HepG2 (cell line): ENCODE results near the gene CACNA1F. TPM values are rescaled to one million over a fixed set of nuclear protein-coding genes. Genes with fewer than 3 reads are reported as not detected.

ENCODE experiments used
- FOXO1 ChIP-seq: sonication (generic); formaldehyde crosslinking; IDR thresholded peaks from 2 replicates; pipeline ENCODE4 v1.4.0; 2020; ENCODE audit warnings: missing genetic modification reagents
- FOXP1 ChIP-seq, 2 experiments: fragments of 450-650 bp in 1 of 2; IDR thresholded peaks; 2 replicates each; pipeline ENCODE4 v1.6.1; 2017 to 2018; ENCODE audit warnings: antibody characterized with exemption in 1 of 2
- GLI4 ChIP-seq: sonication (generic); formaldehyde crosslinking; IDR thresholded peaks from 2 replicates; pipeline ENCODE4 v1.5.1; 2020; ENCODE audit warnings: missing genetic modification reagents, mild to moderate bottlenecking, moderate library complexity, borderline replicate concordance
- HDAC1 ChIP-seq: sonication (generic); formaldehyde crosslinking; IDR thresholded peaks from 2 replicates; pipeline ENCODE4 v1.5.1; 2020; ENCODE audit warnings: mild to moderate bottlenecking, missing genetic modification reagents
- HNRNPH1 ChIP-seq: fragments of 200-400 bp; formaldehyde crosslinking; optimal IDR thresholded peaks from 2 replicates; pipeline ENCODE3; 2017; ENCODE audit warnings: mild to moderate bottlenecking, low read depth, low read length
- RFXANK ChIP-seq: IDR thresholded peaks from 2 replicates; pipeline ENCODE4 v1.6.1; 2016
- SETDB1 ChIP-seq: sonication (generic); formaldehyde crosslinking; IDR thresholded peaks from 2 replicates; pipeline ENCODE4 v1.5.1; 2020; ENCODE audit warnings: missing genetic modification reagents, mild to moderate bottlenecking, borderline replicate concordance
- SIN3A ChIP-seq: IDR thresholded peaks from 2 replicates; pipeline ENCODE4 v1.6.1; 2011; ENCODE audit warnings: low read depth, mild to moderate bottlenecking, control low read depth, low read length, borderline replicate concordance
- SRSF1 ChIP-seq: fragments of 200-400 bp; formaldehyde crosslinking; optimal IDR thresholded peaks from 2 replicates; pipeline ENCODE3; 2017; ENCODE audit warnings: mild to moderate bottlenecking, low read depth, low read length, moderate library complexity
- YY1 ChIP-seq: IDR thresholded peaks from 2 replicates; pipeline ENCODE4 v1.6.1; 2011; ENCODE audit warnings: low read length, low read depth, moderate library complexity, mild to moderate bottlenecking; ENCODE audit not compliant: insufficient read depth, insufficient replicate concordance
- ZBTB20 ChIP-seq: sonication (generic); formaldehyde crosslinking; IDR thresholded peaks from 2 replicates; pipeline ENCODE4 v1.8.1; 2023; ENCODE audit warnings: missing genetic modification reagents, low read depth, mild to moderate bottlenecking, borderline replicate concordance
- ZBTB7A ChIP-seq: sonication (generic); formaldehyde crosslinking; IDR thresholded peaks from 2 replicates; pipeline ENCODE4 v1.8.0; 2022; ENCODE audit warnings: mild to moderate bottlenecking, missing genetic modification reagents
- ZC3H4 ChIP-seq: sonication (generic); formaldehyde crosslinking; IDR thresholded peaks from 2 replicates; pipeline ENCODE4 v1.4.0; 2020; ENCODE audit warnings: missing genetic modification reagents, borderline replicate concordance
- ZIK1 ChIP-seq: sonication (generic); formaldehyde crosslinking; IDR thresholded peaks from 2 replicates; pipeline ENCODE4 v1.5.0; 2020; ENCODE audit warnings: mild to moderate bottlenecking, low read depth, missing genetic modification reagents, borderline replicate concordance
- ZMYM2 ChIP-seq: sonication (generic); formaldehyde crosslinking; IDR thresholded peaks from 2 replicates; pipeline ENCODE4 v1.8.0; 2022; ENCODE audit warnings: mild to moderate bottlenecking, missing genetic modification reagents
- ZMYM3 ChIP-seq: sonication (generic); formaldehyde crosslinking; IDR thresholded peaks from 2 replicates; pipeline ENCODE4 v1.5.1; 2020; ENCODE audit warnings: mild to moderate bottlenecking, missing genetic modification reagents
- ZNF274 ChIP-seq: sonication (generic); formaldehyde crosslinking; IDR thresholded peaks from 2 replicates; pipeline ENCODE4 v1.5.1; 2020; ENCODE audit warnings: mild to moderate bottlenecking, missing genetic modification reagents
- ZNF280B ChIP-seq: sonication (generic); formaldehyde crosslinking; IDR thresholded peaks from 2 replicates; pipeline ENCODE4 v1.5.0; 2020; ENCODE audit warnings: missing genetic modification reagents, mild to moderate bottlenecking, borderline replicate concordance
- ZNF337 ChIP-seq: sonication (generic); formaldehyde crosslinking; IDR thresholded peaks from 2 replicates; pipeline ENCODE4 v1.5.1; 2020; ENCODE audit warnings: missing genetic modification reagents, low read depth, mild to moderate bottlenecking, borderline replicate concordance
- ZNF501 ChIP-seq: sonication (generic); formaldehyde crosslinking; IDR thresholded peaks from 2 replicates; pipeline ENCODE4 v1.5.1; 2020; ENCODE audit warnings: mild to moderate bottlenecking, moderate library complexity, missing genetic modification reagents
- ZNF704 ChIP-seq: sonication (generic); formaldehyde crosslinking; IDR thresholded peaks from 2 replicates; pipeline ENCODE4 v1.8.1; 2023; ENCODE audit warnings: mild to moderate bottlenecking, inconsistent platforms, moderate library complexity, missing genetic modification reagents, borderline replicate concordance
- polyA plus RNA-seq, 8 experiments: library from polyadenylated mRNA; depleted of rRNA in 3 of 8; stranded (reverse) in 7 of 8; unstranded in 1 of 8; fragments of >200 nt; fragmentation: Illumina TruSeq in 4 of 8; extraction: Trizol in 4 of 8; gene quantifications; 2 replicates each; pipeline versions ENCODE4 v1.2.1 to v1.2.3, GENCODE V29; 2011 to 2016; ENCODE audit warnings: low read depth in 4 of 8, missing spikeins in 1 of 8, mixed read lengths in 1 of 8; ENCODE audit not compliant: insufficient read depth in 1 of 8
- total RNA-seq, 5 experiments: library from RNA; depleted of rRNA; stranded (reverse); fragments of >200 nt; fragmentation: Illumina TruSeq; extraction: Trizol; gene quantifications; 2 replicates each; pipeline ENCODE4 v1.2.3, GENCODE V29; 2016; ENCODE audit warnings: low read depth in 1 of 5
- TF ChIP-seq, protein P1 (sequence below): sonication (generic); formaldehyde crosslinking; IDR thresholded peaks from 2 replicates; pipeline ENCODE4 v1.5.0; 2020; ENCODE audit warnings: mild to moderate bottlenecking, missing genetic modification reagents, borderline replicate concordance

CACNA1F gene
- total and polyA plus RNA-seq, 2 of the 13 experiments (the other 11 are each of a cell fraction or from before 2014, with no cell fraction given): 0.03 TPM; not detected in 1

DNA sequence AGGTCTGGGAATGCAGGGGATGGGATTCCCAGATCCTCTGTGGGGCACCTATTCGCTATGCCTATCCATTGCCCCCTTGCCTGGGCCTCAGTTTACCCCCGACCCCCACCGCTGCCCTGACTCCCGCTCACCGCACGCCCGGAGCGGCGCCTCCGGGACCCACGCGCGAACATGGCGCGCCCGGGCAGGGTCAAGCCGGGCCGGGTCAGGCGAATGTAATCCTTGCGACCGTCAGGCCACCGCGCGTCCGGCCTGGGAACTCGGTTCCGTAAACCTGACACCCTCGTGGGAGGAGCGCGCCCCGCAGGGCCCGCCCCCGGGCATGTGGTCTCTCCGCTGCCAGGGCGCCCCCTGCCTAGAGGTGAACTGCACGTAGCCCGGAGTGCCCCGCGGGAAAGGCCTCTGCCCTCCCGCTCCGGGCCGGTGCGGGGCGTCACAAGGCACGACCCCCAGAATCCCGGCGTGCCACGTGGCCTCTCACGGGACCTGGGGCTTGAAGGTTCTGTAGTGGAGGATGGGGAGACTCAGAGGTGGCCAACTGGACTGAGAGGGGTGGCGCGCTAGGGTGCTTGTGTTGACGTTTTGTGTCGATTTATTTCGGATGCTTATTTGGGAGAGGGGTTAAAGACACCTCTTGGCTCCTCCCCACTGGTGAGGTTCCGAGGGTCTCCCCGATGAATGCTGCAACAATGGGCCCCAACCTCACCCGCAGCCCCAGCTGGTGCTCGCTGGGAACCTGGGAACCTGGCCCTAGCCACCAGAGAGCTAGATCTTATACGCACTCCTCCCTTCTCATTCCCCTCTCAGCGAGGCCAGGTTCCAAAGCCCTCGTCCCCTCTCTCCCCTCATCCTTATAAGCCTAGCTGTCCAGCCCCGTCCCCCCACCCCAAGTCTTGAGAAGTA, 46.8 kb downstream of the CACNA1F start, which contains the start of gene PRICKLE3 (continued):
- no peak for TF ChIP-seq ZMYM2
- TF ChIP-seq, protein P1, sequence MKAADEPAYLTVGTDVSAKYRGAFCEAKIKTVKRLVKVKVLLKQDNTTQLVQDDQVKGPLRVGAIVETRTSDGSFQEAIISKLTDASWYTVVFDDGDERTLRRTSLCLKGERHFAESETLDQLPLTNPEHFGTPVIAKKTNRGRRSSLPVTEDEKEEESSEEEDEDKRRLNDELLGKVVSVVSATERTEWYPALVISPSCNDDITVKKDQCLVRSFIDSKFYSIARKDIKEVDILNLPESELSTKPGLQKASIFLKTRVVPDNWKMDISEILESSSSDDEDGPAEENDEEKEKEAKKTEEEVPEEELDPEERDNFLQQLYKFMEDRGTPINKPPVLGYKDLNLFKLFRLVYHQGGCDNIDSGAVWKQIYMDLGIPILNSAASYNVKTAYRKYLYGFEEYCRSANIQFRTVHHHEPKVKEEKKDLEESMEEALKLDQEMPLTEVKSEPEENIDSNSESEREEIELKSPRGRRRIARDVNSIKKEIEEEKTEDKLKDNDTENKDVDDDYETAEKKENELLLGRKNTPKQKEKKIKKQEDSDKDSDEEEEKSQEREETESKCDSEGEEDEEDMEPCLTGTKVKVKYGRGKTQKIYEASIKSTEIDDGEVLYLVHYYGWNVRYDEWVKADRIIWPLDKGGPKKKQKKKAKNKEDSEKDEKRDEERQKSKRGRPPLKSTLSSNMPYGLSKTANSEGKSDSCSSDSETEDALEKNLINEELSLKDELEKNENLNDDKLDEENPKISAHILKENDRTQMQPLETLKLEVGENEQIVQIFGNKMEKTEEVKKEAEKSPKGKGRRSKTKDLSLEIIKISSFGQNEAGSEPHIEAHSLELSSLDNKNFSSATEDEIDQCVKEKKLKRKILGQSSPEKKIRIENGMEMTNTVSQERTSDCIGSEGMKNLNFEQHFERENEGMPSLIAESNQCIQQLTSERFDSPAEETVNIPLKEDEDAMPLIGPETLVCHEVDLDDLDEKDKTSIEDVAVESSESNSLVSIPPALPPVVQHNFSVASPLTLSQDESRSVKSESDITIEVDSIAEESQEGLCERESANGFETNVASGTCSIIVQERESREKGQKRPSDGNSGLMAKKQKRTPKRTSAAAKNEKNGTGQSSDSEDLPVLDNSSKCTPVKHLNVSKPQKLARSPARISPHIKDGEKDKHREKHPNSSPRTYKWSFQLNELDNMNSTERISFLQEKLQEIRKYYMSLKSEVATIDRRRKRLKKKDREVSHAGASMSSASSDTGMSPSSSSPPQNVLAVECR (CRISPR knock-in tag): peak; percentile 82; the same call in 1 of the 2 replicates
- no peak for TF ChIP-seq ZC3H4
- no peak for TF ChIP-seq ZNF704
- TF ChIP-seq RFXANK (CRISPR knock-in tag): no peak
- TF ChIP-seq ZBTB7A (CRISPR knock-in tag): no peak
- peak; percentile 76 for TF ChIP-seq HDAC1 (CRISPR knock-in tag)
- no peak for TF ChIP-seq ZIK1 (CRISPR knock-in tag)
- TF ChIP-seq HNRNPH1: no peak
- TF ChIP-seq ZNF274 (CRISPR knock-in tag): no peak
- no peak for TF ChIP-seq ZNF501
- no peak for TF ChIP-seq SETDB1
- no peak for TF ChIP-seq ZNF337
- TF ChIP-seq SRSF1: peak; percentile 42
- no peak for TF ChIP-seq FOXP1 (IDR thresholded peaks at IDR 0.05)
- TF ChIP-seq FOXP1 (CRISPR knock-in tag; IDR thresholded peaks at IDR 0.05): no peak
- no peak for TF ChIP-seq FOXO1 (CRISPR knock-in tag)
- TF ChIP-seq ZNF280B (CRISPR knock-in tag): no peak
- TF ChIP-seq ZBTB20 (CRISPR knock-in tag): no peak
- TF ChIP-seq ZMYM3 (CRISPR knock-in tag): 0 out of 2 replicates have a peak, but pooled peaks have one; percentile 21
- TF ChIP-seq SIN3A: peak; percentile 25; the same call in 1 of the 2 replicates
- peak; percentile 60 for TF ChIP-seq YY1
- TF ChIP-seq GLI4 (CRISPR knock-in tag): no peak
